ENCODE results near the gene GLOD4.

The GLOD4 gene

GRCh38 chr17:746783-747629 lies 35.1 kb downstream of the GLOD4 start:
- Histone ChIP-seq H3K4me2 (ENCODE audit: insufficient read depth, low read length) (no peak overlapping the region), H3K36me3 (ENCODE audit: insufficient read depth, low read length) (peaks cover 76% of the 10 kb centered on the region), H3K4me1 (ENCODE audit: insufficient read depth, low read length) (peaks cover 36% of the 10 kb centered on the region), H3K27ac (ENCODE audit: low read length) (no peak overlapping the region), H2AFZ (ENCODE audit: low read depth, low read length) (no peak overlapping the region), H3K9me3 (ENCODE audit: insufficient read depth, low read length, severe bottlenecking) (no peaks in the 10 kb centered on the region), H4K20me1 (ENCODE audit: insufficient read depth, low read length) (peaks cover 81% of the 10 kb centered on the region), H3K79me2 (ENCODE audit: insufficient read depth, low read length) (peaks cover 96% of the 10 kb centered on the region), H3K9ac (ENCODE audit: low read depth, low read length) (no peak overlapping the region), H3K4me3 (ENCODE audit: low read depth in 1 of 2, low read length in 2 of 2) (no peak overlapping the region), H3K27me3 (ENCODE audit: insufficient read depth, low read length, poor library complexity) (no peaks in the 10 kb centered on the region)
- no peak for ATAC-seq (ENCODE audit: insufficient read depth, low read depth)
- TF ChIP-seq CTCF (IDR thresholded peaks at IDR 0.05; ENCODE audit: borderline replicate concordance, extremely low read depth, low read length, poor library complexity, severe bottlenecking) (no peak), EZH2 (IDR thresholded peaks at IDR 0.05; ENCODE audit: borderline replicate concordance, low read depth, low read length, severe bottlenecking) (no peak)
- DNase-seq = no peak

GRCh38 chr17:746181-746580 lies 35.9 kb downstream of the GLOD4 start:
- Histone ChIP-seq H3K9ac (ENCODE audit: low read depth, low read length) (no peak overlapping the region), H3K4me2 (ENCODE audit: insufficient read depth, low read length) (no peak overlapping the region), H2AFZ (ENCODE audit: low read depth, low read length) (no peak overlapping the region), H3K27ac (ENCODE audit: low read length) (no peak overlapping the region), H3K4me3 (ENCODE audit: low read depth in 1 of 2, low read length in 2 of 2) (no peak overlapping the region), H3K27me3 (ENCODE audit: insufficient read depth, low read length, poor library complexity) (no peaks in the 10 kb centered on the region), H3K79me2 (ENCODE audit: insufficient read depth, low read length) (peaks cover 92% of the 10 kb centered on the region), H3K4me1 (ENCODE audit: insufficient read depth, low read length) (peaks cover 35% of the 10 kb centered on the region), H4K20me1 (ENCODE audit: insufficient read depth, low read length) (peaks cover 87% of the 10 kb centered on the region), H3K36me3 (ENCODE audit: insufficient read depth, low read length) (peaks cover 84% of the 10 kb centered on the region), H3K9me3 (ENCODE audit: insufficient read depth, low read length, severe bottlenecking) (no peaks in the 10 kb centered on the region)
- DNase-seq (no peak), ATAC-seq (ENCODE audit: insufficient read depth, low read depth) (no peak)
- TF ChIP-seq EZH2 (IDR thresholded peaks at IDR 0.05; ENCODE audit: borderline replicate concordance, low read depth, low read length, severe bottlenecking) (no peak), CTCF (IDR thresholded peaks at IDR 0.05; ENCODE audit: borderline replicate concordance, extremely low read depth, low read length, poor library complexity, severe bottlenecking) (no peak)

- TF ChIP-seq CTCF (IDR thresholded peaks at IDR 0.05; ENCODE audit: borderline replicate concordance, extremely low read depth, low read length, poor library complexity, severe bottlenecking) (no peak), EZH2 (IDR thresholded peaks at IDR 0.05; ENCODE audit: borderline replicate concordance, low read depth, low read length, severe bottlenecking) (no peak)
- peaks cover 90% of the 10 kb centered on the region for H3K79me2 ChIP-seq (ENCODE audit: insufficient read depth, low read length)
- ATAC-seq (ENCODE audit: insufficient read depth, low read depth) (no peak), DNase-seq (no peak)
- no peak overlapping the region for H2AFZ ChIP-seq (ENCODE audit: low read depth, low read length)
- peaks cover 92% of the 10 kb centered on the region for H3K36me3 ChIP-seq (ENCODE audit: insufficient read depth, low read length)
- peaks cover 27% of the 10 kb centered on the region for H3K4me1 ChIP-seq (ENCODE audit: insufficient read depth, low read length)
- no peaks in the 10 kb centered on the region for H3K9me3 ChIP-seq (ENCODE audit: insufficient read depth, low read length, severe bottlenecking)
- no peaks in the 10 kb centered on the region for H3K27me3 ChIP-seq (ENCODE audit: insufficient read depth, low read length, poor library complexity)
- H3K27ac ChIP-seq (ENCODE audit: low read length) = no peak overlapping the region
- H3K4me3 ChIP-seq (ENCODE audit: low read depth in 1 of 2, low read length in 2 of 2) = no peak overlapping the region
- H4K20me1 ChIP-seq (ENCODE audit: insufficient read depth, low read length) = peaks cover 87% of the 10 kb centered on the region
- H3K4me2 ChIP-seq (ENCODE audit: insufficient read depth, low read length) = no peak overlapping the region
- no peak overlapping the region for H3K9ac ChIP-seq (ENCODE audit: low read depth, low read length)
These were observed 36.7 kb downstream of the GLOD4 start for GRCh38 chr17:745406-745805.

Measured in DND-41 (cell line).